A549 treated with AZD2906 at 1 μM for 4 hours (cell line): Measurements from ENCODE around the gene C11orf21. TPM values are rescaled to one million over a fixed set of nuclear protein-coding genes. Genes with fewer than 3 reads are reported as not detected.

Experiments
- total RNA-seq: library from RNA; stranded (reverse); fragments of 200-300 nt; extraction: Qiagen RNA extraction; gene quantifications from 5 replicates; pipeline ENCODE4 v1.2.3, GENCODE V29; 2022

The C11orf21 gene
- not detected in 5 replicates for total RNA-seq

DNA sequence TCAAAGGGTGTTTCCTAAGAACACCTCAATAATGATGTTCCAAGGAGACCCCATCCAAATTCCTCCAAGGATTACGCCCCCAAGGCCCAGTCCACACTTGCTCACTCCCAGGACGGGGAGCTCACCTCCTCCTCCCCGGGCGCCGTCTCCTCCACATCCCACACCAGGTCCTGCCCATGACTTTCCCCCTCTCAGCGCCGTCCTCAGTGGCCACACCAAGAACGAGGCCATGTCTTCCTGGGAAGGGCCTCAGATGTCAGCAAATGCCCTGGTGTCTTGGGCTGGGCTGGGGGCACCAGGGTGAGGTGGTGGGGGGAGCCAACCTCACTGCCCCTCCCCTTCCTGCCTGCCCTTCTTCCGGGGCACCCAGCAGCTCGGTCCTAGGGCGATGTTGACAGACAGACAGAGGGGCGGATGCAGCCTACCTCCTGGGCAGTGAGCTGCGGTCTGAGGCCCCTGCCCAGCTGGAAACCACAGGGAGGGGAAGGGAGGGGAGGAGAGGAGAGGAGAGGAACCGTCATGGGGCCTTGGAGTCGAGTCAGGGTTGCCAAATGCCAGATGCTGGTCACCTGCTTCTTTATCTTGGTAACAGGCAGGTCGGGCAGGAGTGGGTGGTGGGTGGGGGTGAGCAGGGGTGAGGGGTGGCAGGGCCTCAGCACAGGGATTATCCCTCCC, at the start of gene C11orf21, which contains the start of gene TSPAN32:
Gene C11orf21 (minus strand): TSS at position 288 of the 675 bp plus-strand sequence. CDS start 110 bp downstream, at position 178.
Gene TSPAN32 (plus strand): TSS at position 383 of the 675 bp plus-strand sequence. CDS start 137 bp downstream, at position 520.

DNA sequence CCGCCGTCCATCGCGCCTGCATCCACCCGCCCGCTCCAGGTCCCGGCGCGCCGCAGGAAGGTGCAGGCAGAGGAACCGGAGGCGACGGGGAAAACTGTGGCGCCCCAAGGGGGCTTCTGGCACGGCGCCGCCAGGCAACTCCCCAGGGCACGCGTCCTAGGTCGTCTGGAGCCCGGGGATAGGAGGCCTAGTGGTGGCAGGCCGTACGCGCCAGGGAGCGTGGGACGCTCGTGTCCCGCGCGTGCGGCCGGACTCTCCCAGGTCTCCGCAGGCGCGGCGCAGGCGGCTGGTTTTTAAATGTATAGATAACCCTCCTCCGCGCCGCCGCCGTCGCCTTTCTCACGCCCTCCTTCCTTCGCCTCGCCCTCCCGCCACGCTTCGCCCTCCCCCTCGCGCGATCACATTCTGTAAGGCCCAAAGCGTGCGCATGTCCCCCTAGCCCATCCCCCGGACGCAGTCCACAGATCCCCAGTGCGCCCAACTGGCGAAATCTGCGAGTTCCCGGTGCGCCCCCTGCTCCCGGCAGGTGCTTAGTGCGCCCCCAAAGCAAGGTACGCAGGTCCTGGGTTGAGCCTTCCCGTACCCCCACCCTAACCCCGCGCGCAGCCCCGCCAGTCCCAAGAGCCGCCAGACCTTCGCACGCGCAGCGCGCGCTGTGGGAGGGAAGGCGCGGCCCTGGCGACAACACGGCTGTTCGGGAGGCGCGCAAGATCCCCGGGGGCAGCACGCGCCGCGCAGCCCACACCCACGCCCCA, 31.2 kb downstream of the C11orf21 start, which contains the start of gene ASCL2:
Gene ASCL2 (minus strand): TSS at position 267 of the 755 bp plus-strand sequence. CDS start 256 bp downstream, at position 11.

Other genes starting within 250 kb of the C11orf21 start
- 1.7 to 2.9 TPM (median 2.4 TPM) in 5 replicates for gene IGF2, start 162.5 kb downstream of the C11orf21 start, total RNA-seq
- gene INS, start 140.7 kb downstream of the C11orf21 start, total RNA-seq, result not detected in 5 replicates
- gene TH, start 130.1 kb downstream of the C11orf21 start, total RNA-seq, result 0.06 to 0.10 TPM (median 0.08 TPM) in 4 of 5 replicates, not detected in the other
- 0.06 to 0.08 TPM in 2 of 5 replicates, not detected in the others for gene ASCL2, start 31.3 kb downstream of the C11orf21 start, total RNA-seq
- gene TSPAN32, start 95 bp upstream of the C11orf21 start, total RNA-seq, result not detected in 5 replicates
- 305 to 439 TPM (median 424 TPM) in 5 replicates for gene CD81, start 75.4 kb upstream of the C11orf21 start, total RNA-seq
- 44.9 to 80.9 TPM (median 69.5 TPM) in 5 replicates for gene TSSC4, start 98.8 kb upstream of the C11orf21 start, total RNA-seq
- not detected in 5 replicates for gene TRPM5, start 142.6 kb upstream of the C11orf21 start, total RNA-seq
- 0.66 to 1.1 TPM (median 0.71 TPM) in 5 replicates for gene KCNQ1, start 143.1 kb upstream of the C11orf21 start, total RNA-seq